SU-DHL-6 (cell line): ENCODE results near the gene TFAP2C.

Experiments used
- CTCF ChIP-seq: fragments of 200-600 bp; sonication (generic); IDR thresholded peaks from one replicate; pipeline ENCODE4 v1.5.1; 2017; ENCODE audit warnings: antibody characterized with exemption, mild to moderate bottlenecking, low read length, moderate library complexity; ENCODE audit not compliant: insufficient read depth, poor library complexity, severe bottlenecking
- EZH2phosphoT487 ChIP-seq: fragments of 200-600 bp; sonication (generic), shearing (Covaris generic); conservative IDR thresholded peaks from 2 replicates; pipeline ENCODE4 v1.6.1; 2018; ENCODE audit warnings: mild to moderate bottlenecking, antibody characterized with exemption, low read length, moderate library complexity, mixed read lengths

- no peak for TF ChIP-seq EZH2phosphoT487
- no peak for TF ChIP-seq CTCF
Measured at GRCh38 chr20:56590888-56591287, 38.2 kb upstream of the TFAP2C start.
